PFSK-1 (cell line): Measurements from ENCODE around the gene RUFY3.

ENCODE experiments used
- FOXP2 ChIP-seq: optimal IDR thresholded peaks from 2 replicates; pipeline ENCODE3; 2011; ENCODE audit warnings: borderline replicate concordance, control low read depth, inconsistent platforms; ENCODE audit not compliant: insufficient read depth; ENCODE audit errors: extremely low read length, extremely low read depth
- POLR2AphosphoS5 ChIP-seq: IDR thresholded peaks from 2 replicates; pipeline ENCODE4 v1.6.1; 2012; ENCODE audit warnings: low read depth, mild to moderate bottlenecking, control low read depth, low read length, moderate library complexity
- SIN3A ChIP-seq: IDR thresholded peaks from 2 replicates; pipeline ENCODE4 v1.6.1; 2012; ENCODE audit warnings: mild to moderate bottlenecking, low read length, moderate library complexity, borderline replicate concordance; ENCODE audit not compliant: insufficient read depth
- TAF1 ChIP-seq: IDR thresholded peaks from 2 replicates; pipeline ENCODE4 v1.6.1; 2012; ENCODE audit warnings: low read length, control low read depth, borderline replicate concordance; ENCODE audit not compliant: insufficient read depth
- TF ChIP-seq, protein P1 (sequence below), 2 experiments: IDR thresholded peaks; 2 replicates each; pipeline versions ENCODE4 v1.6.1 to v1.8.0; 2011 to 2012; ENCODE audit warnings: low read depth in 2 of 2, low read length in 2 of 2, control low read depth in 1 of 2, inconsistent platforms in 1 of 2, mild to moderate bottlenecking in 1 of 2, moderate library complexity in 1 of 2; ENCODE audit not compliant: insufficient read depth in 1 of 2

Gene RUFY3

DNA sequence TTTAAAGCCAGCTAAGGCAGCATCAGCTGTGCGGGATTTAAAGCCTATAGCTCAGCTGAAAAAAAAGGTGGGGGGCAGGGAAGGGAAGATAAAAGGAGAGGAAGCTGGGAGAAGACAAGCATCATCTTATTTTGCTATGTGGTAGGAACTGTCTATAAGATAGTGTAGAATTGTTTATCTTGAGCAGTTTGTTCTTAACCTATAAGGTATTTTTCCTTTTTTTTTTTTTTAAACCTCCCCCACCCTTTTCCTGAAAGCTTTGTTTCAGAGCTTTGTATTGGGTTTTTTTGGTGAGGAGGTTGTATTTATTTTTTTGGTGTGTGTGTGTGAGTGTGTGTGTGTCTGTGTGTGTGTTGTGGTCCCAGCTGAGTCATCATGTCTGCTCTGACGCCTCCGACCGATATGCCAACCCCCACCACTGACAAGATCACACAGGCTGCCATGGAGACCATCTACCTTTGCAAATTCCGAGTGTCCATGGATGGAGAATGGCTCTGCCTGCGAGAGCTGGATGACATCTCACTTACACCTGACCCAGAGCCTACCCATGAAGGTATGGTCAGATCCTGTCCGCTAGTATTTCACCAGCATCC is 531 bp downstream of the RUFY3 start:
- TF ChIP-seq SIN3A: no peak
- TF ChIP-seq TAF1: no peak
- TF ChIP-seq FOXP2: no peak
- TF ChIP-seq, protein P1, sequence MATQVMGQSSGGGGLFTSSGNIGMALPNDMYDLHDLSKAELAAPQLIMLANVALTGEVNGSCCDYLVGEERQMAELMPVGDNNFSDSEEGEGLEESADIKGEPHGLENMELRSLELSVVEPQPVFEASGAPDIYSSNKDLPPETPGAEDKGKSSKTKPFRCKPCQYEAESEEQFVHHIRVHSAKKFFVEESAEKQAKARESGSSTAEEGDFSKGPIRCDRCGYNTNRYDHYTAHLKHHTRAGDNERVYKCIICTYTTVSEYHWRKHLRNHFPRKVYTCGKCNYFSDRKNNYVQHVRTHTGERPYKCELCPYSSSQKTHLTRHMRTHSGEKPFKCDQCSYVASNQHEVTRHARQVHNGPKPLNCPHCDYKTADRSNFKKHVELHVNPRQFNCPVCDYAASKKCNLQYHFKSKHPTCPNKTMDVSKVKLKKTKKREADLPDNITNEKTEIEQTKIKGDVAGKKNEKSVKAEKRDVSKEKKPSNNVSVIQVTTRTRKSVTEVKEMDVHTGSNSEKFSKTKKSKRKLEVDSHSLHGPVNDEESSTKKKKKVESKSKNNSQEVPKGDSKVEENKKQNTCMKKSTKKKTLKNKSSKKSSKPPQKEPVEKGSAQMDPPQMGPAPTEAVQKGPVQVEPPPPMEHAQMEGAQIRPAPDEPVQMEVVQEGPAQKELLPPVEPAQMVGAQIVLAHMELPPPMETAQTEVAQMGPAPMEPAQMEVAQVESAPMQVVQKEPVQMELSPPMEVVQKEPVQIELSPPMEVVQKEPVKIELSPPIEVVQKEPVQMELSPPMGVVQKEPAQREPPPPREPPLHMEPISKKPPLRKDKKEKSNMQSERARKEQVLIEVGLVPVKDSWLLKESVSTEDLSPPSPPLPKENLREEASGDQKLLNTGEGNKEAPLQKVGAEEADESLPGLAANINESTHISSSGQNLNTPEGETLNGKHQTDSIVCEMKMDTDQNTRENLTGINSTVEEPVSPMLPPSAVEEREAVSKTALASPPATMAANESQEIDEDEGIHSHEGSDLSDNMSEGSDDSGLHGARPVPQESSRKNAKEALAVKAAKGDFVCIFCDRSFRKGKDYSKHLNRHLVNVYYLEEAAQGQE (IDR thresholded peaks at IDR 0.05; ENCODE audit: insufficient read depth in 1 of 2, low read depth in 2 of 2, low read length in 2 of 2): no peak
- TF ChIP-seq POLR2AphosphoS5: no peak

GRCh38 chr4:70724463-70724862 is 2.7 kb downstream of the RUFY3 start:
- TF ChIP-seq SIN3A (no peak), POLR2AphosphoS5 (no peak), TAF1 (no peak), FOXP2 (no peak)
- TF ChIP-seq, protein P1 (IDR thresholded peaks at IDR 0.05; ENCODE audit: insufficient read depth in 1 of 2, low read depth in 2 of 2, low read length in 2 of 2): no peak

GRCh38 chr4:70725633-70726032 is 3.9 kb downstream of the RUFY3 start:
- no peak for TF ChIP-seq TAF1
- TF ChIP-seq FOXP2: no peak
- no peak for TF ChIP-seq POLR2AphosphoS5
- TF ChIP-seq, protein P1 (IDR thresholded peaks at IDR 0.05; ENCODE audit: insufficient read depth in 1 of 2, low read depth in 2 of 2, low read length in 2 of 2): no peak
- TF ChIP-seq SIN3A: no peak

- TF ChIP-seq SIN3A (no peak), POLR2AphosphoS5 (no peak), FOXP2 (no peak), TAF1 (no peak)
- TF ChIP-seq, protein P1 (IDR thresholded peaks at IDR 0.05; ENCODE audit: insufficient read depth in 1 of 2, low read depth in 2 of 2, low read length in 2 of 2): no peak
Observed at GRCh38 chr4:70728091-70728490, 6.3 kb downstream of the RUFY3 start.
